ENCODE results near the gene MINDY2. TPM values are rescaled to one million over a fixed set of nuclear protein-coding genes. Genes with fewer than 3 reads are reported as not detected.

Gene MINDY2
- total and polyA plus RNA-seq, 9 of the 15 experiments (the other 6 are each of a cell fraction or from before 2014, with no cell fraction given) = 2.4 to 15.3 (median 7.2) TPM

GRCh38 chr15:58770857-58771620, at the start of gene MINDY2 (continued):
- TF ChIP-seq ZBTB40 (IDR thresholded peaks at IDR 0.05) (peak; percentile 83), ZBTB40 (CRISPR knock-in tag; IDR thresholded peaks at IDR 0.05) (0 out of 2 replicates have a peak, but pooled peaks have one; percentile 15), FOXK2 (conservative IDR thresholded peaks at IDR 0.05 in 1 of 2, IDR thresholded peaks at IDR 0.05 in 1 of 2; ENCODE audit: low read depth in 2 of 2) (peak; percentile 88 to 89), BRD9 (IDR thresholded peaks at IDR 0.05; ENCODE audit: low read depth, partially characterized antibody) (peak; percentile 27), HLTF (IDR thresholded peaks at IDR 0.05) (0 out of 2 replicates have a peak, but pooled peaks have one; percentile 53), SETDB1 (IDR thresholded peaks at IDR 0.05; ENCODE audit: low read length) (peak; percentile 55), GTF2E2 (tag; IDR thresholded peaks at IDR 0.05) (peak; percentile 94), ZBTB7A (IDR thresholded peaks at IDR 0.05; ENCODE audit: borderline replicate concordance, control insufficient read depth, low read depth, low read length) (peak; percentile 85), TEAD4 (IDR thresholded peaks at IDR 0.05; ENCODE audit: low read length) (peak; percentile 22; the same call in 1 of the 2 replicates), TEAD4 (CRISPR knock-in tag; IDR thresholded peaks at IDR 0.05; ENCODE audit: borderline replicate concordance) (no peak), TBL1XR1 (IDR thresholded peaks at IDR 0.05; ENCODE audit: low read length in 2 of 2) (peak; percentile 23 to 48; a peak in 3 of 4 replicates), KDM5B (IDR thresholded peaks at IDR 0.05; ENCODE audit: insufficient replicate concordance, low read depth, low read length) (peak; percentile 97), MBD1 (CRISPR knock-in tag; IDR thresholded peaks at IDR 0.05) (no peak), ZNF639 (CRISPR knock-in tag; conservative IDR thresholded peaks at IDR 0.05 in 1 of 2, IDR thresholded peaks at IDR 0.05 in 1 of 2) (peak in 1 of 2 experiments; percentile 92; a peak in 2 of 4 replicates)

All from K562 (cell line).